Naive B cell (primary cell): ENCODE results near the gene TRPM7. TPM values are rescaled to one million over a fixed set of nuclear protein-coding genes. Genes with fewer than 3 reads are reported as not detected.
"Not testable (repeated sequence)": the region's sequence is repeated elsewhere in the genome, so short reads cannot be mapped to it uniquely, and the experiment has no call there.

Source experiments
- ATAC-seq, 2 donors: fragments of 150-1000 bp; cut with Tn5 transposase; 2 replicates each; pipeline ENCODE4 v1.10.0; 2021; ENCODE audit warnings: low read depth in 2 of 2, mild to moderate bottlenecking in 2 of 2, moderate library complexity in 2 of 2
- DNase-seq: peaks from one replicate; pipeline ENCODE4 v3.0.0; 2022
- H3K27ac Mint-ChIP-seq, 6 donors: one replicate each; pipeline ENCODE4 v1.8.0; 2020 to 2022; ENCODE audit warnings: mild to moderate bottlenecking in 6 of 6, mixed read lengths in 6 of 6, moderate library complexity in 5 of 6, inconsistent platforms in 2 of 6
- H3K27me3 Mint-ChIP-seq, 3 donors: one replicate each; pipeline ENCODE4 v1.8.0; 2021 to 2022; ENCODE audit warnings: mixed read lengths in 3 of 3, mild to moderate bottlenecking in 1 of 3
- H3K36me3 Mint-ChIP-seq, 2 donors: one replicate each; pipeline ENCODE4 v1.8.0; 2020 to 2022; ENCODE audit warnings: mixed read lengths in 2 of 2, inconsistent platforms in 1 of 2, mild to moderate bottlenecking in 1 of 2
- H3K4me1 Mint-ChIP-seq, 3 donors: one replicate each; pipeline ENCODE4 v1.8.0; 2020 to 2022; ENCODE audit warnings: mixed read lengths in 3 of 3, inconsistent platforms in 1 of 3, mild to moderate bottlenecking in 1 of 3, moderate library complexity in 1 of 3
- H3K4me3 Mint-ChIP-seq, 8 donors: one replicate each; pipeline ENCODE4 v1.8.0; 2020 to 2022; ENCODE audit warnings: mild to moderate bottlenecking in 8 of 8, mixed read lengths in 8 of 8, moderate library complexity in 8 of 8, inconsistent platforms in 2 of 8
- H3K9me3 Mint-ChIP-seq, 7 donors: one replicate each; pipeline ENCODE4 v1.8.0; 2020 to 2022; ENCODE audit warnings: mixed read lengths in 7 of 7, mild to moderate bottlenecking in 5 of 7, inconsistent platforms in 2 of 7, moderate library complexity in 1 of 7
- polyA plus RNA-seq, 6 donors: library from polyadenylated mRNA; unstranded; fragments of 300-500 nt; fragmentation: Illumina TruSeq; gene quantifications; one replicate each; pipeline ENCODE4 v1.2.3, GENCODE V29; 2021; ENCODE audit warnings: low read depth in 6 of 6

TRPM7 gene
- polyA plus RNA-seq: 10 to 100 TPM; 12.8 to 23.3 (median 17.0) TPM

GRCh38 chr15:50686469-50687301 is at the start of gene TRPM7:
Gene TRPM7, minus strand, starts transcription at chr15:50686797. Its CDS starts 264 bp downstream, at chr15:50686533.
- peak within 1 kb of the TSS; percentile 95 to 100 (median 100) for H3K4me3 Mint-ChIP-seq

GRCh38 chr15:50735156-50735555 is 48.6 kb upstream of the TRPM7 start:
- Mint-ChIP-seq H3K36me3 (peaks cover 18 to 26% of the 10 kb centered on the region in 2 donors), H3K27ac (peak overlapping the region in 1 of 6 donors; percentile 56), H3K27me3 (no peaks in the 10 kb centered on the region), H3K9me3 (peaks cover 0 to 3% (median 0%) of the 10 kb centered on the region in 7 donors), H3K4me1 (no peaks in the 10 kb centered on the region), H3K4me3 (no peak overlapping the region)
- DNase-seq (no peak), ATAC-seq (no peak)

More at GRCh38 chr15:50686469-50687301, at the start of gene TRPM7:
- peak within 1 kb of the TSS; percentile 99 to 100 (median 99) for H3K27ac Mint-ChIP-seq
- peaks cover 34 to 53% (median 52%) of the 10 kb centered on the region in 3 donors for H3K4me1 Mint-ChIP-seq
- no peaks in the 10 kb centered on the region for H3K36me3 Mint-ChIP-seq
- no peaks in the 10 kb centered on the region for H3K9me3 Mint-ChIP-seq
- H3K27me3 Mint-ChIP-seq: no peaks in the 10 kb centered on the region
- DNase-seq (peak; percentile 94), ATAC-seq (peak; percentile 81)

- Mint-ChIP-seq H3K27ac (no peak overlapping the region), H3K4me1 (no peaks in the 10 kb centered on the region), H3K9me3 (no peaks in the 10 kb centered on the region), H3K27me3 (no peaks in the 10 kb centered on the region), H3K36me3 (peaks cover 3 to 6% of the 10 kb centered on the region in 2 donors), H3K4me3 (no peak overlapping the region)
- ATAC-seq: no peak
- DNase-seq: no peak
Measured at GRCh38 chr15:50726315-50726714, 39.7 kb upstream of the TRPM7 start.

- Mint-ChIP-seq H3K27me3 (no peaks in the 10 kb centered on the region), H3K27ac (peak overlapping the region in 1 of 6 donors; percentile 30), H3K9me3 (no peaks in the 10 kb centered on the region), H3K4me3 (no peak overlapping the region), H3K4me1 (no peaks in the 10 kb centered on the region), H3K36me3 (peaks cover 5 to 8% of the 10 kb centered on the region in 2 donors)
- DNase-seq (no peak), ATAC-seq (no peak)
Measured at GRCh38 chr15:50718700-50719125, 32.1 kb upstream of the TRPM7 start.

GRCh38 chr15:50712018-50712417 is 25.4 kb upstream of the TRPM7 start:
- no peaks in the 10 kb centered on the region for H3K4me1 Mint-ChIP-seq
- DNase-seq: no peak
- no peaks in the 10 kb centered on the region for H3K36me3 Mint-ChIP-seq
- no peak overlapping the region for H3K4me3 Mint-ChIP-seq
- H3K27me3 Mint-ChIP-seq: no peaks in the 10 kb centered on the region
- no peaks in the 10 kb centered on the region for H3K9me3 Mint-ChIP-seq
- H3K27ac Mint-ChIP-seq: peak overlapping the region in 2 of 6 donors; percentile 19 to 34
- no peak for ATAC-seq

GRCh38 chr15:50710585-50710984 is 24.0 kb upstream of the TRPM7 start:
- H3K4me3 Mint-ChIP-seq: no peak overlapping the region
- no peaks in the 10 kb centered on the region for H3K36me3 Mint-ChIP-seq
- ATAC-seq (no peak), DNase-seq (no peak)
- no peaks in the 10 kb centered on the region for H3K9me3 Mint-ChIP-seq
- H3K27ac Mint-ChIP-seq: peak overlapping the region in 1 of 6 donors; percentile 55
- H3K27me3 Mint-ChIP-seq: no peaks in the 10 kb centered on the region
- no peaks in the 10 kb centered on the region for H3K4me1 Mint-ChIP-seq

GRCh38 chr15:50707878-50708427 is 21.4 kb upstream of the TRPM7 start:
- no peak for ATAC-seq
- no peaks in the 10 kb centered on the region for H3K27me3 Mint-ChIP-seq
- no peak overlapping the region for H3K4me3 Mint-ChIP-seq
- no peaks in the 10 kb centered on the region for H3K36me3 Mint-ChIP-seq
- H3K9me3 Mint-ChIP-seq: no peaks in the 10 kb centered on the region
- H3K4me1 Mint-ChIP-seq: no peaks in the 10 kb centered on the region
- DNase-seq: no peak
- H3K27ac Mint-ChIP-seq: no peak overlapping the region

GRCh38 chr15:50702762-50703334 is 16.3 kb upstream of the TRPM7 start:
- Mint-ChIP-seq H3K27ac (peak overlapping the region in 1 of 6 donors; percentile 39), H3K9me3 (no peaks in the 10 kb centered on the region), H3K27me3 (no peaks in the 10 kb centered on the region), H3K4me1 (no peaks in the 10 kb centered on the region), H3K4me3 (no peak overlapping the region), H3K36me3 (peaks cover 0 to 4% of the 10 kb centered on the region in 2 donors)
- no peak for DNase-seq
- no peak for ATAC-seq

- Mint-ChIP-seq H3K9me3 (no peaks in the 10 kb centered on the region), H3K4me3 (no peak overlapping the region), H3K27me3 (no peaks in the 10 kb centered on the region), H3K27ac (peak overlapping the region in 2 of 6 donors; percentile 10 to 47), H3K4me1 (peaks cover 0 to 4% (median 0%) of the 10 kb centered on the region in 3 donors), H3K36me3 (peaks cover 0 to 4% of the 10 kb centered on the region in 2 donors)
- no peak for ATAC-seq
- DNase-seq: no peak
Measured at GRCh38 chr15:50698101-50698500, 11.5 kb upstream of the TRPM7 start.

- Mint-ChIP-seq H3K36me3 (peaks cover 0 to 4% of the 10 kb centered on the region in 2 donors), H3K9me3 (no peaks in the 10 kb centered on the region), H3K4me3 (no peak overlapping the region), H3K27me3 (no peaks in the 10 kb centered on the region), H3K27ac (peak overlapping the region in 1 of 6 donors; percentile 16), H3K4me1 (peaks cover 0 to 4% (median 0%) of the 10 kb centered on the region in 3 donors)
- DNase-seq: no peak
- no peak for ATAC-seq
Measured at GRCh38 chr15:50697109-50697797, 10.7 kb upstream of the TRPM7 start.

GRCh38 chr15:50694634-50695165 is 8.1 kb upstream of the TRPM7 start:
- H3K27me3 Mint-ChIP-seq, ATAC-seq, H3K9me3 Mint-ChIP-seq, H3K4me3 Mint-ChIP-seq, H3K36me3 Mint-ChIP-seq, H3K27ac Mint-ChIP-seq, H3K4me1 Mint-ChIP-seq, DNase-seq: not testable (repeated sequence)

- H3K36me3 Mint-ChIP-seq: no peaks in the 10 kb centered on the region
- H3K4me3 Mint-ChIP-seq: peak overlapping the region; percentile 95 to 100 (median 100)
- H3K27me3 Mint-ChIP-seq: no peaks in the 10 kb centered on the region
- H3K4me1 Mint-ChIP-seq: peaks cover 33 to 51% (median 50%) of the 10 kb centered on the region in 3 donors
- DNase-seq (no peak), ATAC-seq (no peak)
- no peaks in the 10 kb centered on the region for H3K9me3 Mint-ChIP-seq
- peak overlapping the region; percentile 98 to 100 (median 99) for H3K27ac Mint-ChIP-seq
Measured at GRCh38 chr15:50687302-50687902, 805 bp upstream of the TRPM7 start.
